WTC11 (cell line): ENCODE data around the gene PRTFDC1. TPM values are rescaled to one million over a fixed set of nuclear protein-coding genes. Genes with fewer than 3 reads are reported as not detected.

ENCODE experiments used
- ATAC-seq: fragments of 200-7000 bp; cut with Tn5 transposase; 2 replicates; pipeline ENCODE4 v1.10.0; 2021; ENCODE audit warnings: mild to moderate bottlenecking, moderate library complexity
- CTCF ChIA-PET: fragments of 300-600 bp; sonication (Branson Sonifier 250); formaldehyde crosslinking; loops from one replicate; lab custom pipeline; 2021; ENCODE audit warnings: antibody characterized with exemption; lab: Charles Lee
- POLR2A ChIA-PET: fragments of 350-600 bp; sonication (Branson Sonifier 250); formaldehyde crosslinking; loops from one replicate; lab custom pipeline; 2021; ENCODE audit warnings: antibody characterized with exemption; lab: Charles Lee
- DNase-seq: peaks from one replicate; pipeline ENCODE4 v3.0.0; 2021; ENCODE audit warnings: low spot score
- H3K27ac Mint-ChIP-seq: 2 replicates; pipeline ENCODE4 v1.8.0; 2021; ENCODE audit warnings: mixed read lengths
- H3K27me3 Mint-ChIP-seq: 2 replicates; pipeline ENCODE4 v1.8.0; 2021; ENCODE audit warnings: low read depth, mild to moderate bottlenecking, moderate library complexity, mixed read lengths
- H3K36me3 Mint-ChIP-seq: 2 replicates; pipeline ENCODE4 v1.8.0; 2021; ENCODE audit warnings: mixed read lengths
- H3K4me1 Mint-ChIP-seq: 2 replicates; pipeline ENCODE4 v1.8.0; 2022; ENCODE audit warnings: mixed read lengths
- H3K4me3 Mint-ChIP-seq: 2 replicates; pipeline ENCODE4 v1.8.0; 2021; ENCODE audit warnings: mild to moderate bottlenecking, moderate library complexity, mixed read lengths
- H3K9me3 Mint-ChIP-seq: 2 replicates; pipeline ENCODE4 v1.8.0; 2021; ENCODE audit warnings: mixed read lengths
- AFF4 ChIP-seq: sonication (generic); formaldehyde crosslinking; IDR thresholded peaks from 2 replicates; pipeline ENCODE4 v1.8.1; 2023; ENCODE audit warnings: mild to moderate bottlenecking, missing genetic modification reagents, borderline replicate concordance
- ATF3 ChIP-seq: sonication (generic); formaldehyde crosslinking; conservative IDR thresholded peaks from 2 replicates; pipeline ENCODE4 v1.8.1; 2022; ENCODE audit warnings: mild to moderate bottlenecking, missing genetic modification reagents
- CBFB ChIP-seq: sonication (generic); formaldehyde crosslinking; IDR thresholded peaks from 2 replicates; pipeline ENCODE4 v1.8.1; 2022; ENCODE audit warnings: mild to moderate bottlenecking, low read depth, missing genetic modification reagents
- CDX4 ChIP-seq: fragments of 250-450 bp; sonication (Bioruptor Pico); IDR thresholded peaks from 2 replicates; pipeline ENCODE4 v1.9.0; 2021; ENCODE audit warnings: moderate library complexity, mild to moderate bottlenecking, inconsistent platforms, borderline replicate concordance
- ERG ChIP-seq: fragments of 250-450 bp; sonication (Bioruptor Pico); IDR thresholded peaks from 2 replicates; pipeline ENCODE4 v1.8.0; 2021; ENCODE audit warnings: mild to moderate bottlenecking
- ESRRA ChIP-seq: sonication (generic); formaldehyde crosslinking; IDR thresholded peaks from 2 replicates; pipeline ENCODE4 v1.8.1; 2022; ENCODE audit warnings: mild to moderate bottlenecking, missing genetic modification reagents, borderline replicate concordance
- FOXJ3 ChIP-seq: sonication (generic); formaldehyde crosslinking; IDR thresholded peaks from 2 replicates; pipeline ENCODE4 v1.9.0; 2021; ENCODE audit warnings: missing genetic modification reagents, mild to moderate bottlenecking, borderline replicate concordance
- FOXP1 ChIP-seq: sonication (generic); formaldehyde crosslinking; IDR thresholded peaks from 2 replicates; pipeline ENCODE4 v1.8.0; 2022; ENCODE audit warnings: missing genetic modification reagents, mild to moderate bottlenecking, moderate library complexity, borderline replicate concordance
- MLX ChIP-seq: sonication (generic); formaldehyde crosslinking; IDR thresholded peaks from 2 replicates; pipeline ENCODE4 v1.8.1; 2023; ENCODE audit warnings: mild to moderate bottlenecking, missing genetic modification reagents, moderate library complexity
- MXD4 ChIP-seq: fragments of 250-450 bp; sonication (Bioruptor Pico); IDR thresholded peaks from 2 replicates; pipeline ENCODE4 v1.8.0; 2021; ENCODE audit warnings: mild to moderate bottlenecking, moderate library complexity, borderline replicate concordance
- TEAD1 ChIP-seq: sonication (generic); formaldehyde crosslinking; IDR thresholded peaks from 2 replicates; pipeline ENCODE4 v1.8.0; 2022; ENCODE audit warnings: mild to moderate bottlenecking, missing genetic modification reagents
- USF1 ChIP-seq: sonication (generic); formaldehyde crosslinking; IDR thresholded peaks from 2 replicates; pipeline ENCODE4 v1.8.0; 2022; ENCODE audit warnings: mild to moderate bottlenecking, missing genetic modification reagents
- ZNF416 ChIP-seq: fragments of 250-450 bp; sonication (Bioruptor Pico); IDR thresholded peaks from 2 replicates; pipeline ENCODE4 v1.9.0; 2021; ENCODE audit warnings: mild to moderate bottlenecking, inconsistent platforms
- ZNF425 ChIP-seq: fragments of 250-450 bp; sonication (Bioruptor Pico); conservative IDR thresholded peaks from 2 replicates; pipeline ENCODE4 v1.9.0; 2021; ENCODE audit warnings: mild to moderate bottlenecking
- ZSCAN18 ChIP-seq: fragments of 250-450 bp; sonication (Bioruptor Pico); IDR thresholded peaks from 2 replicates; pipeline ENCODE4 v2.1.2; 2022; ENCODE audit warnings: mild to moderate bottlenecking, moderate library complexity
- total RNA-seq: library from RNA; stranded (reverse); gene quantifications from 3 replicates; pipeline ENCODE4 v1.2.3, GENCODE V29; 2021

Gene PRTFDC1
- total RNA-seq, 1 experiment from 2014 or later, result 6.1 TPM

GRCh38 chr10:24906372-24906771 is 46.0 kb downstream of the PRTFDC1 start (continued):
- TF ChIP-seq CDX4 (CRISPR knock-in tag), result no peak
- TF ChIP-seq ZSCAN18, result no peak
- TF ChIP-seq CBFB, result no peak
- TF ChIP-seq ATF3, result no peak
- no peak for TF ChIP-seq MLX (CRISPR knock-in tag)
- no peak for TF ChIP-seq TEAD1
- TF ChIP-seq, all 79 proteins: peak for 0

- ATAC-seq, result no peak
- ChIA-PET CTCF (no interaction called here), POLR2A (no interaction called here)
- DNase-seq, result no peak
- Mint-ChIP-seq H3K27ac (no peak overlapping the region), H3K27me3 (no peaks in the 10 kb centered on the region; the same call in 1 of the 2 replicates), H3K4me3 (no peak overlapping the region), H3K36me3 (no peaks in the 10 kb centered on the region), H3K9me3 (no peaks in the 10 kb centered on the region)
- no peak for TF ChIP-seq FOXP1 (CRISPR knock-in tag)
- TF ChIP-seq ZNF425 (CRISPR knock-in tag), result no peak
- no peak for TF ChIP-seq AFF4 (CRISPR knock-in tag)
- no peak for TF ChIP-seq MXD4
- no peak for TF ChIP-seq USF1 (CRISPR knock-in tag)
- TF ChIP-seq ESRRA (CRISPR knock-in tag), result no peak
- no peak for TF ChIP-seq ZNF416
- no peak for TF ChIP-seq ERG (CRISPR knock-in tag)
- TF ChIP-seq FOXJ3, result no peak
- TF ChIP-seq, all 79 proteins: peak for 0
- no peaks in the 10 kb centered on the region for H3K4me1 Mint-ChIP-seq
Observed at GRCh38 chr10:24904824-24905223, 47.6 kb downstream of the PRTFDC1 start.
